Islet of Langerhans (tissue), 1 donor: ENCODE measurements around the gene ZCCHC17.
"Not testable (repeated sequence)": the region's sequence is repeated elsewhere in the genome, so short reads cannot be mapped to it uniquely, and the experiment has no call there.

Source experiments
- FAIRE-seq: peaks from one replicate; lab custom pipeline; 2011; peaks lifted over from hg19 to GRCh38; lab: Jason Lieb, UNC

The ZCCHC17 gene, protein sequence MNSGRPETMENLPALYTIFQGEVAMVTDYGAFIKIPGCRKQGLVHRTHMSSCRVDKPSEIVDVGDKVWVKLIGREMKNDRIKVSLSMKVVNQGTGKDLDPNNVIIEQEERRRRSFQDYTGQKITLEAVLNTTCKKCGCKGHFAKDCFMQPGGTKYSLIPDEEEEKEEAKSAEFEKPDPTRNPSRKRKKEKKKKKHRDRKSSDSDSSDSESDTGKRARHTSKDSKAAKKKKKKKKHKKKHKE

GRCh38 chr1:31296486-31297276 is at the start of gene ZCCHC17, which contains the start of gene SNRNP40:
Gene ZCCHC17, plus strand, starts transcription at chr1:31297032. Its CDS starts 13,067 bp downstream, at chr1:31310099.
Gene SNRNP40, minus strand, starts transcription at chr1:31296788. Its CDS starts 37 bp downstream, at chr1:31296751.
- peak; percentile 92 for FAIRE-seq

DNA sequence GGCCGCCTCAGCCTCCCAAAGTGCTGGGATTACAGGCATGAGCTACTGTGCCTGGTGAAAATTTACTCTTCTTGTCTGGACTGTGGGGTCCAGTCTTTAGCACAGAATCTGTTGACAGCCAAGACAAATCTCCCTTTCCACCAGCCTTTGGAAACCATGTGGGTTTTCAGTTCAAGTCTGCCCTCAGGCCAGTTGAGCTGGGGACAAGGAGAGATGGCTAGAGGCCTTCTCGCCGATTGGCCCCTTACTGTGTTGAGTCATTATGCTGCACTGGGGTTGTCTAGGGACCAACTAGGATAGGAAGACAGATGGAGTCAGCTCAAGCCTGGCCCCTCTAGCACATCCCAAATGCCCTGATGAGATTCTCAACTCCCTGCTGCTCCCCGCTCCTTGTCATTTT is 48.6 kb upstream of the ZCCHC17 start:
- no peak for FAIRE-seq

DNA sequence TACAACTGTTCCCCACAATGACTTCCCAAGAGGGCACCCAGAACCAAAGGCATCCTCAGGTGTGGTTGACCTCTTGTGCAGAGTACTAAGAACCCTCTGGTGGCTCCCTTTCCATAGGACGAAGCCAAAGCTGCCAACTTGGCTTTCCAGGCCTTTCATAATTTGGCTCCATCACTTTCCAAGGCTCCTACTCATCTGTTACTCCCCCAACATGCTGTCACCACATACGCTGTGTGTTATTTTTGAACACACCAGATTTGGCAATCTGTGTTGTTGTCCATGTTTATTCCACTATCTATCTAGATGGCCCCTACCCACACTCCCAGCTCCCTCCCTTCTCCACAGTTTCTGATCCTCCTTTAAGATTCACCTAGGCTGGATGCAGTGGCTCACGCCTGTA is 47.0 kb upstream of the ZCCHC17 start:
- FAIRE-seq, result no peak

GRCh38 chr1:31257213-31257612 is 39.6 kb upstream of the ZCCHC17 start:
- FAIRE-seq, result no peak

DNA sequence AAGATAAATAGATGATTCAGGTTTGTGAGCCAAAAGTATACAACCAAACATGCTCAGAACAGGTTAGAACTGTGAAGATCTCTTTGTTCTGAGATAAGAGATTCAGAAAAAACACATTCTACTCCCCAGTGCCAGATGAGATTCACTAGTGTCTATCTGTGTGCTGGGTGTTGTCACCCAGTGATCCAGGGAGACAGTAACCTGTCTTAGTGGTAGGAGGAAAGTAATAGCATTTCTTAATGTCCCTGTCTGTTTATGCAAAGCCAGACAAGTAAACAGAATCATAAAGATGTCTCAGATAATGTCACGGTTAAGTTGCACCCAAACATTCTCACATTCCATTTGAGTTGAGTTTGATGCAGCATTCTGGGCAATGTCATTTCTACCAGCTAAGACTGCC is 38.3 kb upstream of the ZCCHC17 start:
- no peak for FAIRE-seq

DNA sequence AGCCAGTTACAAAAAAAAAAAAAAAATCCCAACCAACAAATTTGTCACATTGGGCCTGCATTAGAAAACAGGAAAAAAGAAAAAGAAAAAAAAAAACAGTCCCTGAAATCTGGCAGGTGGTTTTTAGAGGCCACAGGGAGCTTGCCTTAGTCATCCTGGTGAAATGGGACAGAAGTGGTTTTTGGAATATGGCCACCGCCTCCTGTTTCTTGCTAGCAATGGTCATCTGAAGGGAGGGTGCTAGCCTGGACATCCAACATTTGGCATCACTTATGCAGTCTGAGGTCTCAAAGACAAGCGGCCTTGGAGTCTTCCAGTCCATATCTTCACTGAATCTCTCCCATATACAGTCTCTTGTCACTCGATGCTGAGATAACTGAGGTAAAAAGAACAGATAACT is 37.1 kb upstream of the ZCCHC17 start:
- FAIRE-seq, result no peak

DNA sequence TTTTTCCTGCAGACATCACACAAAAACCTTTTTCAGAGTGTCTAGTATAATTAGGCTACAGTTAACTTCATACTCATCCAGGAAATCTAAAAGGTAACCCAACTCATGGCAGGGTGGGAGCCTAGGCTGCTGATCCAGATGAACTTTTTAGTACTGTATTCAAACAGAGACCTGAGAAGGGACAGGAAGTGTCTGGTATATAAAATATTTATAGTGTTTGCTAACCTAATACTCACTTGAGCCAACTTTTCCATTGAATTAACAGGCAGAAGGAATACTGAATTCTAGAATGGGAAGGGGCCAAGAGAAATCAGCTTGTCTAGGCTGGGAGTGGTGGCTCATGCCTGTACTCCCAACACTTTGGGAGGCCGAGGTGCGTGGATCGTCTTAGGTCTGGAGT is 34.9 kb upstream of the ZCCHC17 start:
- no peak for FAIRE-seq

GRCh38 chr1:31262393-31262792 is 34.4 kb upstream of the ZCCHC17 start:
- FAIRE-seq, result not testable (repeated sequence)

- no peak for FAIRE-seq
These were observed 33.4 kb upstream of the ZCCHC17 start for GRCh38 chr1:31263408-31263807.

DNA sequence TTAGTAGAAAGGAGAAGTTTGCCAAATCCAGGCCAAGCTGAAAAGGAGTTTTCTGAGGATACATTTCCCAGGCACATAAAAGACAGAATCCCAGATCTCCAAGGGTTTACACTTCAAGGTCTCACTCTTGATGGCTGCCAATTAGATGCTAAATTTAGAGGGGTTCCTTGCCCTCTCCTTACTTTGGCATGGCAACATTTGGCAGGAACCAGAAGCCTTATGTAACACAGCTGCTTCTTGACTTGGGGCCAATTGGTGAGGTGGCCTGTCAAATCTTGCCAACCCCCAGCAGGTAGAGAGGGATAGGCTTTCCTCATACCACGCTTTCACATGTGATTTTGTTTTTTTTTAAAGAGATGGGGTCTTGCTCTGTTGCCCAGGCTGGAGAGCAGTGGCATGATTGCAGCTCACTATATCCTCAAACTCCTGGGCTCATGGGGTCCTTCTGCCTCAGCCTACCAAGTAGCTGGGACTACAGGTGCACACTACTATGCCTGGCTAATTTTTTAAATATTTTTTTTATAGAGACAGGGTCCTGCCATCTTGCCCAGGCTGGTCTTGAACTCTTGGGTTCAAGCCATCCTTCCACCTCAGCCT is 31.9 kb upstream of the ZCCHC17 start:
- FAIRE-seq, result no peak

- FAIRE-seq, result no peak
These were observed 30.3 kb upstream of the ZCCHC17 start for GRCh38 chr1:31266547-31266946.

DNA sequence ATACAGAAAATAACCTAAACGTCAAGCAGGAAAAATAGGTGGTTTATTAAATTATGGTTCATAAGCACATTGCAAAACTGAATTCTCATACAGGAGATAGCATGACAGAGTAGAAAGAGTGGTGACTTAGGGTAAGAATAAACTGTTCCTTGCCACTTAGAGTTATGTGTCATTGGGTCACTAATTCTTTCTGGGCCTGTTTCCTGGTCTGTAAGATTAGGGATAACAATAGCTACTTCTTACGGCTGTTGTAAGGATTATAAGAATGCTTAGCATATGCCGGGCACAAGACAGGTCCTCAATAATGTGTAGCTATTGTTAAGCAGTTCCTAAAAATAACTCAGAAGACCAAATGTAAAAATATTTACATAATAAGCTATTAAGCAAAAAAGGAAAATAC is 24.5 kb upstream of the ZCCHC17 start:
- no peak for FAIRE-seq

DNA sequence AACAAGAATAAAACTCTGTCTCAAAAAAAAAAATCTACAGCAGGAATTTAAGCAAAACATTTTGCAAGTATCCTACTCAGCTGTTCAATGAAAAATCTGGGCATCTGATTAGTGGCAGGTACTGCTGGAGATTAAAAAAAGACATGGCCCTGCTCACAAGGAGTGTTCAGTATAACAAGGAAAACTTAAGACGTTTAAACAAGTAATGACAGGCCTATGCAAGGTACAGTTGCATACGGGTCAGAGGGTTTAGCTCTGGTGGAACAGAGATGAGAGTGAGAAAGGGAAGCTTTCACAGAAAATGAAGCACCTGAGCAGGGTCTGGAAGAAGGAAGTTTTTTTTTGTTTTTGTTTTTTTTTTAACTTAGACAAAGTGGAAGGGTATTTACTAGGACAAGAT is 23.2 kb upstream of the ZCCHC17 start:
- FAIRE-seq, result no peak

- FAIRE-seq, result not testable (repeated sequence)
These were observed 14.4 kb upstream of the ZCCHC17 start for GRCh38 chr1:31282426-31282825.

GRCh38 chr1:31287791-31288190 is 9.0 kb upstream of the ZCCHC17 start:
- not testable (repeated sequence) for FAIRE-seq

GRCh38 chr1:31289021-31289420 is 7.8 kb upstream of the ZCCHC17 start:
- FAIRE-seq, result no peak

GRCh38 chr1:31295874-31296485 is 852 bp upstream of the ZCCHC17 start:
- no peak for FAIRE-seq

DNA sequence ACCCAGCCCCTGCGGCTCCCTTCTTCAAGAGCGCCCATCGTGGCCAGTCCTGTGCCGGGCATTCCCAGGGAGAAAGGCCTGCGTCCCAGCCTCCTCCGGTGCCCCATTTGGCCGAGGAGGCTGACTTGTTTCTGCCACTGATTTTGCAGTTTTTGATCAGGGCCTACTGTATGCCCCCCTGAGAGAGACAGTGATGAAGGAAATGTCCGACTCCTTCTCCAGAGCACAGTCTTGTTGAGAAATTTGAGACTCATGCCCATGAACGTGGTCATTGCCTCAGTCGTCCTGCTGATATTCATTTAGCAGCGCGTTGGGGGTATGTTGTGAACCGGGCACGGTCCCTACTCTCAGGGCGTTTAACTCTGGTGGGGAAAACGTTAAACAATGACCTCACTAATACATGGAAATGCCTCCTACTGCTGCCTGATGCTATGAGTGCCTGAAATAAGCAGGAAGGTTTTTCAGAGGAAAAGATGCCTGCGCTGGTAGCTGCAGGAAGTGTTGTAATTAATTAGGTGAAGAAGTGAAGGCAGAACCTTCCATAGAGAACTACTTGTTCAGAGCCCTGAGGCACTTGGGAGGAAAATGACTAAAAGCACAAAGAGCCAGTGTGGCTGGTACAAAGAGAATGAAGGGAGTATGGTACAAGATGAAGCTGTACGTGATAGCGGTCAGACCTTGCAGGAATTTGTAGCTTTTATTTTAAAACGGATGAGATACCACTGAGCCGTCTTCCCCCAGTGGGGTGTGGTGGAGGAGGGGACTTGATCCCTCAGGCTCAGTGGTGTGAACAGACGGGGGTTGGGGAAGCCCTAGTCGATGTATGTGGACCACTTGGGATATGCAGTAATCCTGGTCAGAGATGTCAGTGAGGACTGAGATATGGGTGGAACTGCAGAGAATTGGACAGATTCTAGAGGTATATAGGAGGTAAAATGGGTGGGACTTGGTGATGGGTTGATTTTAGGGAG is 730 bp downstream of the ZCCHC17 start:
- FAIRE-seq, result no peak

GRCh38 chr1:31299365-31299764 is 2.5 kb downstream of the ZCCHC17 start:
- no peak for FAIRE-seq

GRCh38 chr1:31300193-31300592 is 3.4 kb downstream of the ZCCHC17 start:
- FAIRE-seq, result no peak

GRCh38 chr1:31302709-31303441 is 6.0 kb downstream of the ZCCHC17 start:
- no peak for FAIRE-seq
